Thyroid gland (tissue), 4 donors: ENCODE data around the gene ITPR3.

Source experiments
- CTCF ChIP-seq, 6 experiments: fragments of 200-600 bp in 3 of 6; fragments of 450-650 bp in 3 of 6; sonication (generic) in 3 of 6; IDR thresholded peaks; one replicate each; pipeline ENCODE4 v1.5.1; 2016 to 2019; ENCODE audit warnings: antibody characterized with exemption in 6 of 6, mild to moderate bottlenecking in 2 of 6, inconsistent platforms in 1 of 6, moderate library complexity in 1 of 6
- POLR2A ChIP-seq, 2 donors: fragments of 450-650 bp; IDR thresholded peaks; one replicate each; pipeline ENCODE4 v1.6.1; 2017; ENCODE audit warnings: antibody characterized with exemption in 2 of 2, mild to moderate bottlenecking in 2 of 2, moderate library complexity in 1 of 2

- no peak for TF ChIP-seq POLR2A (IDR thresholded peaks at IDR 0.05)
- no peak for TF ChIP-seq CTCF (IDR thresholded peaks at IDR 0.05)
Measured at GRCh38 chr6:33712914-33713313, 91.8 kb downstream of the ITPR3 start.
